Chondrocyte (in vitro differentiated cells): ENCODE results near the gene DDHD1. TPM values are rescaled to one million over a fixed set of nuclear protein-coding genes. Genes with fewer than 3 reads are reported as not detected.
"Not testable (repeated sequence)": the region's sequence is repeated elsewhere in the genome, so short reads cannot be mapped to it uniquely, and the experiment has no call there.

ENCODE experiments used
- DNase-seq: peaks from one replicate; pipeline ENCODE4 v3.0.0; 2021; ENCODE audit warnings: mixed read lengths, low spot score
- H3K27ac Mint-ChIP-seq: one replicate; pipeline ENCODE4 v1.8.0; 2021; ENCODE audit warnings: mild to moderate bottlenecking, moderate library complexity, mixed read lengths; ENCODE audit not compliant: unreplicated experiment
- H3K27me3 Mint-ChIP-seq: 2 replicates; pipeline ENCODE4 v1.8.0; 2021; ENCODE audit warnings: low read depth, mixed read lengths
- H3K36me3 Mint-ChIP-seq: 2 replicates; pipeline ENCODE4 v1.8.0; 2021; ENCODE audit warnings: low read depth, mixed read lengths
- H3K4me1 Mint-ChIP-seq: 2 replicates; pipeline ENCODE4 v1.8.0; 2021; ENCODE audit warnings: low read depth, mild to moderate bottlenecking, mixed read lengths
- H3K4me3 Mint-ChIP-seq: one replicate; pipeline ENCODE4 v1.8.0; 2021; ENCODE audit warnings: mild to moderate bottlenecking, moderate library complexity, mixed read lengths; ENCODE audit not compliant: unreplicated experiment
- H3K9me3 Mint-ChIP-seq: 2 replicates; pipeline ENCODE4 v1.8.0; 2021; ENCODE audit warnings: low read depth, mixed read lengths
- total RNA-seq: library from RNA; stranded (reverse); gene quantifications from 3 replicates; pipeline ENCODE4 v1.2.1, GENCODE V29; 2021
- TF ChIP-seq, protein P1 (sequence below): fragments of 200-600 bp; sonication (generic); IDR thresholded peaks from 2 replicates; pipeline ENCODE4 v1.5.0; 2021; ENCODE audit warnings: antibody characterized with exemption, mild to moderate bottlenecking, moderate library complexity

The DDHD1 gene
- total RNA-seq, 1 donor from 2014 or later, result 12.9 TPM

DNA sequence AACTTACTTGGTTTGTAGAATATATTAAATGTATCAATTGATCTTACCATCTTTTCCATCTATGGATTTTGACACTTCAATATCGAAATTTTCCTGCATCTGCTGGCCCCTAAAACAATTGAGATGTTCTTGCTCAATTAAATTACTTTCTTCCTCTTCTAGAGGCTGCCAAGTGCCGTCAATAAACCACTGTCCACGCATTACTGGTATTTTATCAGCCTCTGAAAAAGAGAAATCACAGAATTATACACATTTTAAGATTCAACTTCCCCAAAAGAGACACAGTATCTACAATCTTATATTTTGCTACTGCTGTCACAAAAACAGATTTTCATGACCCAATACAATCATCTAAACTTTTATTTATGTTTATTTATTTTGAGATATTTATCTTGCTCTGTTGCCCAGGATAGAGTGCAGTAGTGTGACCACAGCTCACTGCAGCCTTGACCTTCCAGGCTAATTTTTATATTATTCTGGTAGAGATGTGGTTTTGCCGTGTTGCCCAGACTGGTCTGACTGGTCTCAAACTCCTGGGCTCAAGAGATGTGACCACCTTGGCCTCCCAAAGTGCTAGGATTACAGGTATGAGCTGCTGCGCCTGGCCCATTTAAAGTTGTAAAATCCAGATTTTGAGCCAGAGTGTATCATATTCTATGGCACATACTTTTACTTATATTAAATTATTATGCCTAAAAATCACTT, 49.3 kb downstream of the DDHD1 start:
- Mint-ChIP-seq H3K36me3 (peaks cover 9% of the 10 kb centered on the region), H3K4me3 (no peak overlapping the region), H3K4me1 (peaks cover 2% of the 10 kb centered on the region), H3K9me3 (peaks cover 3% of the 10 kb centered on the region), H3K27ac (no peak overlapping the region), H3K27me3 (no peaks in the 10 kb centered on the region)
- no peak for DNase-seq
- TF ChIP-seq, protein P1, sequence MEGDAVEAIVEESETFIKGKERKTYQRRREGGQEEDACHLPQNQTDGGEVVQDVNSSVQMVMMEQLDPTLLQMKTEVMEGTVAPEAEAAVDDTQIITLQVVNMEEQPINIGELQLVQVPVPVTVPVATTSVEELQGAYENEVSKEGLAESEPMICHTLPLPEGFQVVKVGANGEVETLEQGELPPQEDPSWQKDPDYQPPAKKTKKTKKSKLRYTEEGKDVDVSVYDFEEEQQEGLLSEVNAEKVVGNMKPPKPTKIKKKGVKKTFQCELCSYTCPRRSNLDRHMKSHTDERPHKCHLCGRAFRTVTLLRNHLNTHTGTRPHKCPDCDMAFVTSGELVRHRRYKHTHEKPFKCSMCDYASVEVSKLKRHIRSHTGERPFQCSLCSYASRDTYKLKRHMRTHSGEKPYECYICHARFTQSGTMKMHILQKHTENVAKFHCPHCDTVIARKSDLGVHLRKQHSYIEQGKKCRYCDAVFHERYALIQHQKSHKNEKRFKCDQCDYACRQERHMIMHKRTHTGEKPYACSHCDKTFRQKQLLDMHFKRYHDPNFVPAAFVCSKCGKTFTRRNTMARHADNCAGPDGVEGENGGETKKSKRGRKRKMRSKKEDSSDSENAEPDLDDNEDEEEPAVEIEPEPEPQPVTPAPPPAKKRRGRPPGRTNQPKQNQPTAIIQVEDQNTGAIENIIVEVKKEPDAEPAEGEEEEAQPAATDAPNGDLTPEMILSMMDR, result no peak

DNA sequence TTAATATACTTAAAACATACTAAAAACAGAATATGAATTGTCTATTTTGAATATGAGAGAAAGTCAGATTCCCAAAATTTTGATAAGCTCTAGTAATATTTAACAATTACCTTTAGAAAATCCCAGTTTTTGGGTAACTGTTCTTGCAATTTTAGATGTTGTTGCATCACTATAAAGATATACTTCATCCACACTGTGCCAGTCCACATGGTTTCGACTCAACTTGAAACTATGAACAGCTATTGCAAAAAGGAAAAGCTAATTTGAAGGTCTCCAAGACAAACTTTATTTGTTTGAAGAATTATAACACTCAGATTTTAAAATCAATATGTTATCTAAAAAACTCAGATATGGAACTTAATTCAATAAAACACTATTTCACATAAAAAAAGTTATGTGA, 59.9 kb downstream of the DDHD1 start:
- Mint-ChIP-seq H3K27ac (no peak overlapping the region), H3K27me3 (no peaks in the 10 kb centered on the region), H3K36me3 (peaks cover 13% of the 10 kb centered on the region), H3K4me3 (no peak overlapping the region), H3K4me1 (no peaks in the 10 kb centered on the region), H3K9me3 (peaks cover 10% of the 10 kb centered on the region)
- DNase-seq, result no peak
- TF ChIP-seq, protein P1, result no peak

DNA sequence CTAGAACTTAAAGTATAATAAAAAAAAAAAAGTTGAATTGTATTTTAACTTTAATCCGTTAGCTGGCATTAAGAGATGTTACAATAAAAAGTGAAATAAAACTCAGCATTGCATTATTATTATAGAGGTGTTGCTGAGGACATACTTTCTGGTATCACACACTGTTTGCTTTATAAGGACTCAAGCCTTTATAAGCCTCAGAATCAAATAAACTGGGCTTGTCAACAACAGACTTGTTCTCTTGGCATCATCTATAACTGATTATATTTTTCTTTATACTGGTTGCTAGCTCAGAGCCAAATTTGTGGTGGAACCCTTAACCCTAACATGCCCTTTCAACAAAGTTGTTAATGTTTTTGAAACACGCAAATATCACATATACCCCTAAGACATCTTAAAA, 62.3 kb downstream of the DDHD1 start:
- TF ChIP-seq, protein P1, result no peak
- Mint-ChIP-seq H3K4me3 (no peak overlapping the region), H3K36me3 (peaks cover 17% of the 10 kb centered on the region), H3K9me3 (peaks cover 10% of the 10 kb centered on the region), H3K27me3 (no peaks in the 10 kb centered on the region), H3K4me1 (no peaks in the 10 kb centered on the region), H3K27ac (no peak overlapping the region)
- DNase-seq, result no peak

DNA sequence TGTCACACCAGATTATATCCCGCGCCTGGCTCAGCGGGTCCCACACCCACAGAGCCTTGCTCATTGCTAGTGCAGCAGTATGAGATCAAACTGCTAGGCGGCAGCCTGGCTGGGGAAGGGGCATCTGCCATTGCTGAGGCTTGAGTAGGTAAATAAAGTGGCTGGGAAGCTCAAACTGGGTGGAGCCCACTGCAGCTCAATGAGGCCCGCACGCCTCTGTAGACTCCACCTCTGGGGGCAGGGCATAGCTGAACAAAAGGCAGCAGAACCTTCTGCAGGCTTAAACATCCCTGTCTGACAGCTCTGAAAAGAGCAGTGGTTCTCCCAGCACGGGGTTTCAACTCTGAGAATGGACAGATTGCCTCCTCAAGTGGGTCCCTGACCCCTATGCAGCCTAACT, 68.2 kb downstream of the DDHD1 start:
- not testable (repeated sequence) for H3K4me3 Mint-ChIP-seq, H3K27ac Mint-ChIP-seq, DNase-seq, H3K9me3 Mint-ChIP-seq, H3K27me3 Mint-ChIP-seq, H3K4me1 Mint-ChIP-seq
- H3K36me3 Mint-ChIP-seq, result peaks cover 19% of the 10 kb centered on the region

DNA sequence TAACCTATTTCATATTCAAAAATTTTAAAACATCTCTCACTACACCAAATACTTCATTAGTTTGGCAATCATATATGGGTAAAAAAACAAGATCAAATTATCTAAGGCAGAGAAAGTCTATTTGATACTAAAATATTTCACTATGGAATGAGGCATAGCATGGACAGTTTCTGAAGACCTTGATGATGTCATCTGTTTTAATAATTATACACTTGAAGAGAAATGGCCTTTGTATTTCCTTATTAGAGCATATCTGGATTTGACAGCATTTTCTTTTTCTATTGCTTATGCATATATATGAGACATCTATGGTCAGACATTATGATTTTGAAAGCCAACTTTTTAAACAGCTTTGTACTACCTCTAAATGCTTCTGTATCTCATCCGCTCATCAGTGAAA, 88.6 kb downstream of the DDHD1 start:
- Mint-ChIP-seq H3K9me3 (no peaks in the 10 kb centered on the region), H3K27ac (no peak overlapping the region), H3K27me3 (no peaks in the 10 kb centered on the region), H3K4me1 (peaks cover 5% of the 10 kb centered on the region), H3K36me3 (no peaks in the 10 kb centered on the region), H3K4me3 (no peak overlapping the region)
- TF ChIP-seq, protein P1, result no peak
- no peak for DNase-seq

DNA sequence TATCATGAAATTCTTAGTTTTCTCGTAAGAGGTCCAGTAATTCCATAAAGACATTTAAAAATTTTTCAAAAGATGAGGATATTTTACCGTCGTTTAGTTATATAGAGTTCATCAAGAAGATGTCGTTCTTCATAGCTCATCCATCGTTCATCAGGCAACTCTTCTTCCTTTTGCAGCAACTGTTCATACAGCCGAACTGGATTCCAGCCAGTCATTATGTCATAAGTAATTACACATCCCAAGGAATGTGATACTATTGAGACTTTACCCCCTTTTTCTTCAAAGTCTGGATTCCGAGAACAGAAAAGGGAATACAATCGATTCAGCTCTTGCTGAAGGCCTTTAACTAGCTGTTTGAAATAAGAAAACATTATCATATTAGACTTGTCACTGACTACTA, 90.3 kb downstream of the DDHD1 start:
- Mint-ChIP-seq H3K4me1 (peaks cover 5% of the 10 kb centered on the region), H3K4me3 (no peak overlapping the region), H3K9me3 (no peaks in the 10 kb centered on the region), H3K27me3 (no peaks in the 10 kb centered on the region), H3K36me3 (peaks cover 2% of the 10 kb centered on the region), H3K27ac (no peak overlapping the region)
- TF ChIP-seq, protein P1, result no peak
- DNase-seq, result no peak
